GM19099 (cell line): Measurements from ENCODE around the gene LAG3.

Experiments
- POLR2A ChIP-seq: IDR thresholded peaks from 3 replicates; pipeline ENCODE4 v1.6.1; 2011; ENCODE audit warnings: low read depth; ENCODE audit not compliant: insufficient read length; ENCODE audit errors: extremely low read depth

LAG3 gene

GRCh38 chr12:6772331-6772695, at the start of gene LAG3:
Gene LAG3, plus strand, starts transcription at chr12:6772520. Its CDS starts 333 bp downstream, at chr12:6772853.
- peak; percentile 42 for TF ChIP-seq POLR2A

- TF ChIP-seq POLR2A: no peak
These were observed 49.5 kb upstream of the LAG3 start for GRCh38 chr12:6722863-6723262.

GRCh38 chr12:6723607-6724408, 48.5 kb upstream of the LAG3 start, which contains the start of gene COPS7A:
Gene COPS7A, plus strand, starts transcription at chr12:6724046. Its CDS starts 611 bp downstream, at chr12:6724657.
- peak; percentile 81 for TF ChIP-seq POLR2A

GRCh38 chr12:6724409-6724797, 47.9 kb upstream of the LAG3 start:
- TF ChIP-seq POLR2A: no peak

GRCh38 chr12:6725350-6725749, 47.0 kb upstream of the LAG3 start:
- no peak for TF ChIP-seq POLR2A

- no peak for TF ChIP-seq POLR2A
These were observed 43.1 kb upstream of the LAG3 start for GRCh38 chr12:6729186-6729585.

- no peak for TF ChIP-seq POLR2A
These were observed 42.2 kb upstream of the LAG3 start for GRCh38 chr12:6730169-6730568.

GRCh38 chr12:6734506-6735387, 37.6 kb upstream of the LAG3 start:
- no peak for TF ChIP-seq POLR2A

- no peak for TF ChIP-seq POLR2A
These were observed 36.7 kb upstream of the LAG3 start for GRCh38 chr12:6735448-6736191.

- TF ChIP-seq POLR2A: no peak
These were observed 35.6 kb upstream of the LAG3 start for GRCh38 chr12:6736754-6737153.

GRCh38 chr12:6742834-6743233, 29.5 kb upstream of the LAG3 start:
- no peak for TF ChIP-seq POLR2A

- no peak for TF ChIP-seq POLR2A
These were observed 26.4 kb upstream of the LAG3 start for GRCh38 chr12:6745741-6746525.

GRCh38 chr12:6747216-6747615, 25.1 kb upstream of the LAG3 start:
- TF ChIP-seq POLR2A: no peak

- TF ChIP-seq POLR2A: no peak
These were observed 23.6 kb upstream of the LAG3 start for GRCh38 chr12:6748761-6749160.
